ENCODE results near the gene TMEM167A.

GRCh38 chr5:83082750-83083149, 5.6 kb upstream of the TMEM167A start:
- TF ChIP-seq CTCF (conservative IDR thresholded peaks at IDR 0.05 in 1 of 2, IDR thresholded peaks at IDR 0.05 in 1 of 2; ENCODE audit: low read depth in 1 of 2, low read length in 2 of 2): no peak
- no peak for TF ChIP-seq EZH2 (IDR thresholded peaks at IDR 0.05; ENCODE audit: low read length, missing control alignments)

Measured in fibroblast of lung (primary cell).